ENCODE measurements around the gene PFN1.
A peak's percentile ranks its signal among the peaks of the same experiment; 100 is the strongest.
"Not testable (repeated sequence)": the region's sequence is repeated elsewhere in the genome, so short reads cannot be mapped to it uniquely, and the experiment has no call there.

Gene PFN1

GRCh38 chr17:4933646-4934045 lies 14.7 kb downstream of the PFN1 start:
- Histone ChIP-seq H3K9me3 (ENCODE audit: low read length) (no peaks in the 10 kb centered on the region), H3K4me1 (ENCODE audit: insufficient read depth, low read length) (peaks cover 18% of the 10 kb centered on the region), H3K27ac (ENCODE audit: low read depth, low read length) (no peak overlapping the region), H3K27me3 (ENCODE audit: control insufficient read depth in 1 of 2, insufficient read depth in 2 of 2, low read length in 2 of 2) (no peaks in the 10 kb centered on the region), H3K9ac (ENCODE audit: low read length) (no peak overlapping the region), H3K36me3 (ENCODE audit: insufficient read depth, low read length) (peaks cover 27% of the 10 kb centered on the region), H3K4me3 (ENCODE audit: low read depth in 1 of 2, low read length in 2 of 2) (peak overlapping the region in 1 of 2 donors; percentile 43)

DNA sequence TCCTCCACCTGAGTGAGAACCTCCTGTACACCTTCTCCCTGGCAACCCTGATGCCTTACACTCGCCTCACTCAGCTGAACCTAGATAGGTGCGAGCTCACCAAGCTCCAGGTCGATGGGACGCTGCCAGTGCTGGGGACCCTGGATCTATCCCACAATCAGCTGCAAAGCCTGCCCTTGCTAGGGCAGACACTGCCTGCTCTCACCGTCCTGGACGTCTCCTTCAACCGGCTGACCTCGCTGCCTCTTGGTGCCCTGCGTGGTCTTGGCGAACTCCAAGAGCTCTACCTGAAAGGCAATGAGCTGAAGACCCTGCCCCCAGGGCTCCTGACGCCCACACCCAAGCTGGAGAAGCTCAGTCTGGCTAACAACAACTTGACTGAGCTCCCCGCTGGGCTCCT lies 15.6 kb downstream of the PFN1 start:
- Histone ChIP-seq H3K4me1 (ENCODE audit: insufficient read depth, low read length) (peaks cover 9% of the 10 kb centered on the region), H3K36me3 (ENCODE audit: insufficient read depth, low read length) (peaks cover 18% of the 10 kb centered on the region), H3K4me3 (ENCODE audit: low read depth in 1 of 2, low read length in 2 of 2) (no peak overlapping the region), H3K9me3 (ENCODE audit: low read length) (no peaks in the 10 kb centered on the region), H3K9ac (ENCODE audit: low read length) (no peak overlapping the region), H3K27ac (ENCODE audit: low read depth, low read length) (no peak overlapping the region), H3K27me3 (ENCODE audit: control insufficient read depth in 1 of 2, insufficient read depth in 2 of 2, low read length in 2 of 2) (no peaks in the 10 kb centered on the region)

GRCh38 chr17:4931963-4932362 lies 16.4 kb downstream of the PFN1 start, which contains the start of gene GP1BA:
TSS of gene GP1BA (plus strand) at chr17:4932277. CDS start at chr17:4932605, 328 bp downstream.
- peaks cover 9% of the 10 kb centered on the region for H3K4me1 ChIP-seq (ENCODE audit: insufficient read depth, low read length)
- H3K9ac ChIP-seq (ENCODE audit: low read length): no peak within 1 kb of the TSS

DNA sequence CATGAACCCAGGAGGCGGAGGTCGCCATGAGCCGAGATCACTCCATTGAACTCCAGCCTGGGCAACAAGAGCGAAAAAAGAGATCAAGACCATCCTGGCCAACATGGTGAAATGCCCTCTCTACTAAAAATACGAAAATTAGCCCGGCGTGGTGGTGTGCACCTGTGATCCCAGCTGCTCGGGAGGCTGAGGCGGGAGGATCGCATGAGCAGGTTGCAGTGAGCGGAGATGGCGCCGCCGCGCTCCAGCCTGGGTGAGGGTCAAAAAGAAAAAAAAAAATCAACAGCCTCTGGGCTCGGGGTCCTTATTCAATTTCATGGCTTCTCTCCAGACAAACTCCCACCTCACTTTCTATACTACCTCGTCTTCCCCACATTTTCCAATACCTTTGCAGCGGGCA lies 19.4 kb downstream of the PFN1 start:
- H3K9me3 ChIP-seq (ENCODE audit: low read length): no peaks in the 10 kb centered on the region
- H3K9ac ChIP-seq (ENCODE audit: low read length): no peak overlapping the region
- no peaks in the 10 kb centered on the region for H3K27me3 ChIP-seq (ENCODE audit: control insufficient read depth in 1 of 2, insufficient read depth in 2 of 2, low read length in 2 of 2)
- no peak overlapping the region for H3K27ac ChIP-seq (ENCODE audit: low read depth, low read length)
- H3K36me3 ChIP-seq (ENCODE audit: insufficient read depth, low read length): no peaks in the 10 kb centered on the region
- peaks cover under 1% of the 10 kb centered on the region for H3K4me1 ChIP-seq (ENCODE audit: insufficient read depth, low read length)
- H3K4me3 ChIP-seq (ENCODE audit: low read depth in 1 of 2, low read length in 2 of 2): no peak overlapping the region

More at GRCh38 chr17:4931963-4932362, 16.4 kb downstream of the PFN1 start, which contains the start of gene GP1BA:
- H3K9me3 ChIP-seq (ENCODE audit: low read length): no peaks in the 10 kb centered on the region
- H3K4me3 ChIP-seq (ENCODE audit: low read depth in 1 of 2, low read length in 2 of 2): no peak within 1 kb of the TSS
- no peak within 1 kb of the TSS for H3K27ac ChIP-seq (ENCODE audit: low read depth, low read length)
- no peaks in the 10 kb centered on the region for H3K27me3 ChIP-seq (ENCODE audit: control insufficient read depth in 1 of 2, insufficient read depth in 2 of 2, low read length in 2 of 2)
- H3K36me3 ChIP-seq (ENCODE audit: insufficient read depth, low read length): peaks cover 12% of the 10 kb centered on the region

DNA sequence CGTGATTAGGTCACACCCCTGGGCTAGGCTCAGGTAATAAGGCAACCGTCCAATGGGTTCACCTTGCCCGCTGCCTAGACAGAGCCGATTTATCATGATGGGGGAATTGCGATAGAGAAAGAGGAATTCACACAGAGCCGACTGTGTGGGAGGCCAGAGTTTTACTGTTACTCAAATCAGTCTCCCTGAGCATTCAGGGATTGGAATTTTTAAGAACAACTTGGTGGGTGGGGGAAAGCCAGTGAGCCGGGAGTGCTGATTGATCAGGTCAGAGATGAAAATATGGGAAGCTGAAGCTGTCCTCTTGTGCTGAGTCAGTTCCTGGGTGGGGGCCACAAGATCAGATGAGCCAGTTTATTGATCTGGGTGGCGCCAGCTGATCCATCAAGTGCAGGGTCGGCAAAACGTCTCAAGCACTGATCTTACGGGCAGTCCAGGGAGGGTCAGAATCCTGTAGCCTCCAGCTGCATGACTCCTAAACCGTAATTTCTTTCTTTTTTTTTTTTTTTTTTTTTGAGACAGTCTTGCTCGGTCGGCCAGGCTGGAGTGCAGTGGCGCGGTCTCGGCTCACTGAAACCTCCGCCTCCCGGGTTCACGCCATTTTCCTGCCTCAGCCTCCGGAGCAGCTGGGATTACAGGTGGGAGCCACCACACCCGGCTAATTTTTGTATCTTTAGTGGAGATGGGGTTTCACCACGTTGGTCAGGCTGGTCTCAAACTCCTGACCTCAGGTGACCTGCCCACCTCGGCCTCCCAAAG lies 21.6 kb downstream of the PFN1 start:
- not testable (repeated sequence) for H3K27me3 ChIP-seq (ENCODE audit: control insufficient read depth in 1 of 2, insufficient read depth in 2 of 2, low read length in 2 of 2); H3K9me3 ChIP-seq (ENCODE audit: low read length); H3K4me3 ChIP-seq (ENCODE audit: low read depth in 1 of 2, low read length in 2 of 2); H3K9ac ChIP-seq (ENCODE audit: low read length); H3K27ac ChIP-seq (ENCODE audit: low read depth, low read length); H3K4me1 ChIP-seq (ENCODE audit: insufficient read depth, low read length); H3K36me3 ChIP-seq (ENCODE audit: insufficient read depth, low read length)

DNA sequence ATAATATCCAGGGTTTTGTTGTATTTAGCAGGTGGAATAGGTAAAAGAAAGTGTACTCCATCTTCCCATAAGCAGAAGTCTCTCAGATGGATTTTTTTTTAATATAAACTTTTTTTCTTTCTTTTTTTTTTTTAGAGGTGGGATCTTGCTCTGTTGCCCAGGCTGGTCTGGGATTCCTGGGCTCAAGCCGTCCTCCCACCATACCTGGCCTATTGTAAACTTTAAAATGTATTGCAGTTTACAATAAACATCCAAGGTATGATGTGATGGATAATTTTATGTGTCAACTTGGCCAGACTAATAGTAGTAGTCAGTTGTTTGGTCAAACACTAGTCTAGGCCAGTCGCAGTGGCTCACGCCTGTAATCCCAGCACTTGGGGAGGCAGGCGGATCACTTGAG lies 27.0 kb downstream of the PFN1 start:
- H3K36me3 ChIP-seq (ENCODE audit: insufficient read depth, low read length): no peaks in the 10 kb centered on the region
- H3K9ac ChIP-seq (ENCODE audit: low read length): no peak overlapping the region
- no peaks in the 10 kb centered on the region for H3K4me1 ChIP-seq (ENCODE audit: insufficient read depth, low read length)
- no peak overlapping the region for H3K27ac ChIP-seq (ENCODE audit: low read depth, low read length)
- H3K9me3 ChIP-seq (ENCODE audit: low read length): no peaks in the 10 kb centered on the region
- H3K27me3 ChIP-seq (ENCODE audit: control insufficient read depth in 1 of 2, insufficient read depth in 2 of 2, low read length in 2 of 2): no peaks in the 10 kb centered on the region
- H3K4me3 ChIP-seq (ENCODE audit: low read depth in 1 of 2, low read length in 2 of 2): no peak overlapping the region

- no peaks in the 10 kb centered on the region for H3K27me3 ChIP-seq (ENCODE audit: control insufficient read depth in 1 of 2, insufficient read depth in 2 of 2, low read length in 2 of 2)
- no peak overlapping the region for H3K27ac ChIP-seq (ENCODE audit: low read depth, low read length)
- H3K36me3 ChIP-seq (ENCODE audit: insufficient read depth, low read length): no peaks in the 10 kb centered on the region
- H3K4me3 ChIP-seq (ENCODE audit: low read depth in 1 of 2, low read length in 2 of 2): no peak overlapping the region
- H3K4me1 ChIP-seq (ENCODE audit: insufficient read depth, low read length): no peaks in the 10 kb centered on the region
- no peaks in the 10 kb centered on the region for H3K9me3 ChIP-seq (ENCODE audit: low read length)
- H3K9ac ChIP-seq (ENCODE audit: low read length): no peak overlapping the region
These were observed 27.8 kb downstream of the PFN1 start for GRCh38 chr17:4920351-4921048.

DNA sequence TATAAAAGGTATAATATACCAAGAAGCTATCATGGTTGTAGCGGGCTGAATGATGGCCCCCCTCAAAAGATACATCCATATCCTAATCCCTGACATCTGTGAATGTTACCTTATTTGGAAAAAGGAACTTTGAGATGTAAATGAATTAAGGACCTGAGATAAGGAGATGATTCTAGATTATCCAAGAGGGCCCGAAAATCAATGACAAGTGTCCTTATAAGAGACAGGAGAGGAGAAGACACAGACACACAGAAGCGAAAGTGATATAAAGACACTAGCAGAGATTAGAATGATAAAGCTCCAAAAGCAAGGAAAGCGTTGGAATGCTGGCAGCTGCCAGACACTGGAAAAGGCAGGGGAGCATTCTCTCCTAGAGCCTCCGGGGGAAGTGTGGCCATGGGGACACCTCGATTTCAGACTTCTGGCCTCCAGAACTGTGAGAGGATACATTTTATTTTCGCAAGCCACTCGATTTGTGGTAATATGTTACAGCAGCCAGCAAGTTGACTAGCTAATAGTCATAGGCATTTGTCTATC lies 28.8 kb downstream of the PFN1 start:
- H3K27me3 ChIP-seq (ENCODE audit: control insufficient read depth in 1 of 2, insufficient read depth in 2 of 2, low read length in 2 of 2): no peaks in the 10 kb centered on the region
- no peaks in the 10 kb centered on the region for H3K36me3 ChIP-seq (ENCODE audit: insufficient read depth, low read length)
- no peak overlapping the region for H3K9ac ChIP-seq (ENCODE audit: low read length)
- H3K9me3 ChIP-seq (ENCODE audit: low read length): no peaks in the 10 kb centered on the region
- no peak overlapping the region for H3K27ac ChIP-seq (ENCODE audit: low read depth, low read length)
- H3K4me3 ChIP-seq (ENCODE audit: low read depth in 1 of 2, low read length in 2 of 2): no peak overlapping the region
- H3K4me1 ChIP-seq (ENCODE audit: insufficient read depth, low read length): no peaks in the 10 kb centered on the region

DNA sequence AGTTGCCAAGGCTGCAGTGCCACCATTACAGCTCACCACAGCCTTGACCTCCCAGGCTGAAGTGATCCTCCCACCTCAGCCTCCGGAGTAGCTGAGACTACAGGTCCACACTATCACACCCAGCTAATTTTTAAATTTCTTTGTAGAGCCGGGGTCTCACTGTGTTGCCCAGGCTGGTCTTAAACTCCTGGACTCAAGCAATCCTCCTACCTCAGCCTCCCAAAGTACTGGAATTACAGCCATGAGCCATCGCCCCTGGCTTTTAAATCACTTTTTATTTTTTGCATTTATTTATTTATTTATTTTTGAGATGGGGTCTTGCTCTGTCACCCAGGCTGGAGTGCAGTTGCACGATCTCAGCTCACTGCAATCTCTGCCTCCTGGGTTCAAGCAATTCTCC lies 33.8 kb downstream of the PFN1 start:
- not testable (repeated sequence) for H3K9ac ChIP-seq (ENCODE audit: low read length); H3K27me3 ChIP-seq (ENCODE audit: control insufficient read depth in 1 of 2, insufficient read depth in 2 of 2, low read length in 2 of 2); H3K27ac ChIP-seq (ENCODE audit: low read depth, low read length); H3K4me1 ChIP-seq (ENCODE audit: insufficient read depth, low read length); H3K9me3 ChIP-seq (ENCODE audit: low read length); H3K4me3 ChIP-seq (ENCODE audit: low read depth in 1 of 2, low read length in 2 of 2); H3K36me3 ChIP-seq (ENCODE audit: insufficient read depth, low read length)

GRCh38 chr17:4913994-4914393 lies 34.3 kb downstream of the PFN1 start:
- Histone ChIP-seq H3K4me1 (ENCODE audit: insufficient read depth, low read length) (peaks cover 8% of the 10 kb centered on the region), H3K27ac (ENCODE audit: low read depth, low read length) (no peak overlapping the region), H3K9ac (ENCODE audit: low read length) (no peak overlapping the region), H3K9me3 (ENCODE audit: low read length) (no peaks in the 10 kb centered on the region), H3K4me3 (ENCODE audit: low read depth in 1 of 2, low read length in 2 of 2) (no peak overlapping the region), H3K36me3 (ENCODE audit: insufficient read depth, low read length) (no peaks in the 10 kb centered on the region), H3K27me3 (ENCODE audit: control insufficient read depth in 1 of 2, insufficient read depth in 2 of 2, low read length in 2 of 2) (no peaks in the 10 kb centered on the region)

- Histone ChIP-seq H3K4me3 (ENCODE audit: low read depth in 1 of 2, low read length in 2 of 2) (no peak overlapping the region), H3K27me3 (ENCODE audit: control insufficient read depth in 1 of 2, insufficient read depth in 2 of 2, low read length in 2 of 2) (peaks cover 0 to 4% of the 10 kb centered on the region in 2 donors), H3K9ac (ENCODE audit: low read length) (peak overlapping the region; percentile 14), H3K27ac (ENCODE audit: low read depth, low read length) (no peak overlapping the region), H3K9me3 (ENCODE audit: low read length) (no peaks in the 10 kb centered on the region), H3K36me3 (ENCODE audit: insufficient read depth, low read length) (no peaks in the 10 kb centered on the region), H3K4me1 (ENCODE audit: insufficient read depth, low read length) (peaks cover 14% of the 10 kb centered on the region)
These were observed 39.4 kb downstream of the PFN1 start for GRCh38 chr17:4908711-4909496.

Measured in muscle layer of colon (tissue), 2 donors.